K562 (cell line): ENCODE measurements around the gene BPHL. TPM values are rescaled to one million over a fixed set of nuclear protein-coding genes. Genes with fewer than 3 reads are reported as not detected.

Experiments used
- CBX3 ChIP-seq, 2 experiments: IDR thresholded peaks; 1 replicate in 1 of 2; 2 replicates in 1 of 2; pipeline ENCODE4 v1.6.1; 2012; ENCODE audit warnings: inconsistent platforms in 2 of 2, low read length in 2 of 2, borderline replicate concordance in 1 of 2, control low read depth in 1 of 2
- COPS2 ChIP-seq: fragments of 450-650 bp; conservative IDR thresholded peaks from 2 replicates; pipeline ENCODE4 v1.6.1; 2016; ENCODE audit warnings: mild to moderate bottlenecking, moderate library complexity
- CUX1 ChIP-seq: fragments of 200-800 bp; sonication (Bioruptor generic); IDR thresholded peaks from 2 replicates; pipeline ENCODE4 v1.6.1; 2016; ENCODE audit warnings: missing genetic modification characterization, missing compliant biosample characterization
- ETV5 ChIP-seq: sonication (generic); formaldehyde crosslinking; IDR thresholded peaks from 2 replicates; pipeline ENCODE4 v1.4.0; 2020; ENCODE audit warnings: low read depth, mild to moderate bottlenecking, missing genetic modification reagents
- HCFC1 ChIP-seq: IDR thresholded peaks from 2 replicates; pipeline ENCODE4 v1.6.1; 2012; ENCODE audit warnings: low read depth, low read length, improper control_type of control experiment
- HOXB6 ChIP-seq: fragments of 250-450 bp; sonication (Bioruptor Pico); IDR thresholded peaks from 2 replicates; pipeline ENCODE4 v1.5.1; 2022; ENCODE audit warnings: mild to moderate bottlenecking, borderline replicate concordance
- NFXL1 ChIP-seq: fragments of 450-650 bp; formaldehyde crosslinking; IDR thresholded peaks from 2 replicates; pipeline ENCODE4 v1.4.0; 2021; ENCODE audit warnings: mild to moderate bottlenecking
- PATZ1 ChIP-seq: fragments of 250-450 bp; sonication (Bioruptor Pico); IDR thresholded peaks from 2 replicates; pipeline ENCODE4 v1.5.0; 2020; ENCODE audit warnings: mild to moderate bottlenecking, borderline replicate concordance
- U2AF1 ChIP-seq: fragments of 200-400 bp; formaldehyde crosslinking; optimal IDR thresholded peaks from 2 replicates; pipeline ENCODE3; 2017; ENCODE audit warnings: mild to moderate bottlenecking, low read depth, low read length, moderate library complexity
- ZC3H4 ChIP-seq: sonication (generic); formaldehyde crosslinking; IDR thresholded peaks from 2 replicates; pipeline ENCODE4 v1.9.0; 2021; ENCODE audit warnings: missing genetic modification reagents, borderline replicate concordance
- ZNF165 ChIP-seq: fragments of 250-450 bp; sonication (Bioruptor Pico); IDR thresholded peaks from 2 replicates; pipeline ENCODE4 v1.4.0; 2020; ENCODE audit warnings: borderline replicate concordance
- ZNF217 ChIP-seq: sonication (generic); formaldehyde crosslinking; IDR thresholded peaks from 2 replicates; pipeline ENCODE4 v1.8.0; 2022; ENCODE audit warnings: mild to moderate bottlenecking, missing genetic modification reagents
- ZNF592 ChIP-seq: fragments of 450-650 bp; IDR thresholded peaks from 2 replicates; pipeline ENCODE4 v1.6.1; 2017; ENCODE audit warnings: antibody characterized with exemption, mild to moderate bottlenecking
- polyA plus RNA-seq, 8 experiments: library from polyadenylated mRNA; depleted of rRNA in 4 of 8; stranded (reverse) in 5 of 8; unstranded in 3 of 8; fragments of >200 nt; fragmentation: Nextera tagmentation in 2 of 8; fragmentation: Illumina TruSeq in 1 of 8; extraction: Ambion mirVana in 2 of 8; extraction: Trizol in 1 of 8; gene quantifications; 2 replicates each; pipeline versions ENCODE4 v1.2.1 to v1.2.3, GENCODE V29; 2011 to 2014; ENCODE audit warnings: inconsistent platforms in 1 of 8, missing spikeins in 1 of 8
- total RNA-seq, 7 experiments: library from RNA; depleted of rRNA in 6 of 7; stranded (reverse); fragments of >200 nt in 6 of 7; fragmentation: Illumina TruSeq in 2 of 7; extraction: Trizol in 2 of 7; gene quantifications; 2 replicates each; pipeline versions ENCODE4 v1.2.1 to v1.2.3, GENCODE V29; 2011 to 2021; ENCODE audit warnings: low replicate concordance in 1 of 7

Gene BPHL
- total and polyA plus RNA-seq, 9 of the 15 experiments (the other 6 are each of a cell fraction or from before 2014, with no cell fraction given) = 3.5 to 17.4 (median 8.2) TPM

GRCh38 chr6:3159805-3160781 lies 41.6 kb downstream of the BPHL start (continued):
- TF ChIP-seq CUX1 (CRISPR knock-in tag) = no peak
- TF ChIP-seq NFXL1 (CRISPR knock-in tag) = no peak
- peak; percentile 38; the same call in 1 of the 2 replicates for TF ChIP-seq ZNF592
- no peak for TF ChIP-seq ZC3H4 (CRISPR knock-in tag)
- no peak for TF ChIP-seq HOXB6 (CRISPR knock-in tag)
- TF ChIP-seq U2AF1 = no peak
- no peak for TF ChIP-seq PATZ1 (CRISPR knock-in tag)
- TF ChIP-seq CBX3 (IDR thresholded peaks at IDR 0.05; ENCODE audit: borderline replicate concordance in 1 of 2, low read length in 2 of 2) = peak in 1 of 2 experiments; percentile 65; a peak in 1 of 3 replicates
- no peak for TF ChIP-seq COPS2
- TF ChIP-seq HCFC1 = peak; percentile 19; the same call in 1 of the 2 replicates
- no peak for TF ChIP-seq ZNF217 (CRISPR knock-in tag)
- TF ChIP-seq ETV5 (CRISPR knock-in tag) = 0 out of 2 replicates have a peak, but pooled peaks have one; percentile 36
- no peak for TF ChIP-seq ZNF165 (CRISPR knock-in tag)
